K562 (cell line): Measurements from ENCODE around the gene RMND5B. TPM values are rescaled to one million over a fixed set of nuclear protein-coding genes. Genes with fewer than 3 reads are reported as not detected.
A peak's percentile ranks its signal among the peaks of the same experiment; 100 is the strongest.

ENCODE experiments used
- ATAC-seq: fragments of 200-7000 bp; cut with Tn5 transposase; 3 replicates; pipeline ENCODE4 v1.9.1; 2020; ENCODE audit warnings: moderate library complexity
- BruUV-seq: library from RNA; stranded (reverse); fragments of 400-500 nt; replicated peaks from 2 replicates; lab custom pipeline; 2021; lab: Mats Ljungman, UMichigan
- CTCF ChIA-PET: fragments of 300-600 bp; formaldehyde crosslinking; extraction: SDS; loops from one replicate; lab custom pipeline; 2021; ENCODE audit warnings: low intra/inter-chr PET ratio; lab: Yijun Ruan, JAX
- POLR2A ChIA-PET: fragments of 300-600, 350-650 bp; sonication (Branson Sonifier 250); formaldehyde crosslinking; extraction: SDS; loops from one replicate; lab custom pipeline; 2021; ENCODE audit warnings: antibody characterized with exemption, inconsistent platforms; lab: Yijun Ruan, JAX
- DNase-seq, 4 experiments: peaks; one replicate each; pipeline versions ENCODE4 v3.0.0 to v3.0.0-alpha.2; 2011 to 2018; ENCODE audit warnings: low spot score in 3 of 4, mixed read lengths in 3 of 4; ENCODE audit errors: extremely low read depth in 1 of 4
- FAIRE-seq: peaks from 2 replicates; lab custom pipeline; 2011; peaks lifted over from hg19 to GRCh38; lab: Jason Lieb, UNC
- H2AFZ ChIP-seq: 2 replicates; pipeline ENCODE4 v1.6.0; 2011; ENCODE audit warnings: low read depth, low read length, control low read depth, inconsistent platforms
- H3K27ac ChIP-seq: fragments of 200-600 bp; 3 replicates; pipeline ENCODE4 v1.8.0; 2011; ENCODE audit warnings: low read depth, mild to moderate bottlenecking, control low read depth, inconsistent platforms, low read length, moderate library complexity, mixed read lengths; ENCODE audit errors: extremely low read depth
- H3K27me3 ChIP-seq, 2 experiments: fragments of 300-600 bp in 1 of 2; 2 replicates in 1 of 2; 3 replicates in 1 of 2; pipeline versions ENCODE4 v1.6.0 to v1.8.0; 2011; ENCODE audit warnings: inconsistent platforms in 2 of 2, low read length in 2 of 2, mild to moderate bottlenecking in 1 of 2, mixed read lengths in 1 of 2, moderate library complexity in 1 of 2; ENCODE audit not compliant: control insufficient read depth in 2 of 2, insufficient read depth in 2 of 2
- H3K36me3 ChIP-seq: fragments of 300-600 bp; 3 replicates; pipeline ENCODE4 v1.8.0; 2011; ENCODE audit warnings: mild to moderate bottlenecking, low read length, inconsistent platforms; ENCODE audit not compliant: control insufficient read depth, insufficient read depth
- H3K4me1 ChIP-seq, 2 experiments: fragments of 200-600 bp in 1 of 2; replicated peaks in 1 of 2; 2 replicates in 1 of 2; 3 replicates in 1 of 2; pipeline versions ENCODE4 v1.5.1 to v1.8.0; 2011; ENCODE audit warnings: inconsistent platforms in 2 of 2, low read length in 2 of 2, mild to moderate bottlenecking in 1 of 2, mixed read lengths in 1 of 2, moderate library complexity in 1 of 2; ENCODE audit not compliant: control insufficient read depth in 2 of 2, insufficient read depth in 2 of 2
- H3K4me2 ChIP-seq: 2 replicates; pipeline ENCODE4 v1.6.1; 2011; ENCODE audit warnings: low read length, control low read depth, inconsistent platforms, mixed read lengths; ENCODE audit not compliant: insufficient read depth
- H3K4me3 ChIP-seq: fragments of 200-600 bp; sonication (generic), shearing (Covaris generic); 2 replicates; pipeline ENCODE4 v1.5.1; 2016; ENCODE audit warnings: control low read depth, inconsistent platforms
- H3K79me2 ChIP-seq: fragments of 200-600 bp; 3 replicates; pipeline ENCODE4 v1.8.0; 2011; ENCODE audit warnings: low read length, inconsistent platforms; ENCODE audit not compliant: control insufficient read depth, insufficient read depth
- H3K9ac ChIP-seq, 2 experiments: 2 replicates each; pipeline versions ENCODE4 v1.6.0 to v1.6.1; 2011; ENCODE audit warnings: low read depth in 2 of 2, low read length in 2 of 2, control low read depth in 1 of 2, inconsistent platforms in 1 of 2, mild to moderate bottlenecking in 1 of 2, mixed read lengths in 1 of 2; ENCODE audit not compliant: insufficient read depth in 1 of 2
- H3K9me1 ChIP-seq: one replicate; pipeline ENCODE4 v1.6.0; 2011; ENCODE audit warnings: inconsistent platforms, mild to moderate bottlenecking, low read length, moderate library complexity; ENCODE audit not compliant: control insufficient read depth, insufficient read depth
- H3K9me3 ChIP-seq: replicated peaks from 2 replicates; pipeline ENCODE4 v1.5.1; 2011; ENCODE audit warnings: low read depth, low read length, inconsistent platforms; ENCODE audit not compliant: control insufficient read depth, insufficient read depth
- H4K20me1 ChIP-seq: replicated peaks from 2 replicates; pipeline ENCODE4 v1.6.1; 2011; ENCODE audit warnings: low read length, inconsistent platforms, mixed read lengths; ENCODE audit not compliant: control insufficient read depth, insufficient read depth
- CTBP1 ChIP-seq: fragments of 450-650 bp; IDR thresholded peaks from 2 replicates; pipeline ENCODE4 v1.6.1; 2016; ENCODE audit warnings: borderline replicate concordance
- RAD21 ChIP-seq, 2 experiments: fragments of 250-450 bp in 1 of 2; fragments of 450-650 bp in 1 of 2; sonication (Bioruptor Pico) in 1 of 2; formaldehyde crosslinking in 1 of 2; IDR thresholded peaks in 1 of 2; conservative IDR thresholded peaks in 1 of 2; 2 replicates each; pipeline versions ENCODE4 v1.4.0 to v1.8.0; 2020 to 2022; ENCODE audit warnings: mild to moderate bottlenecking in 2 of 2, moderate library complexity in 1 of 2
- SNIP1 ChIP-seq: fragments of 450-650 bp; IDR thresholded peaks from 2 replicates; pipeline ENCODE4 v1.7.1; 2017; ENCODE audit warnings: low read depth, mild to moderate bottlenecking
- ZC3H8 ChIP-seq: fragments of 450-650 bp; IDR thresholded peaks from 2 replicates; pipeline ENCODE4 v1.6.1; 2017
- ZNF263 ChIP-seq: sonication (generic); formaldehyde crosslinking; IDR thresholded peaks from 2 replicates; pipeline ENCODE4 v1.8.0; 2022; ENCODE audit warnings: mild to moderate bottlenecking, missing genetic modification reagents, borderline replicate concordance
- ZNF354B ChIP-seq: fragments of 250-450 bp; sonication (Bioruptor Pico); IDR thresholded peaks from 2 replicates; pipeline ENCODE4 v1.4.0; 2020
- WGBS: fragments of 100-300 bp; shearing (Covaris generic); methylation state at CpG from one replicate; pipeline ENCODE4 v1.1.6; 2016; ENCODE audit warnings: low coverage, mixed read lengths; ENCODE audit not compliant: insufficient coverage; ENCODE audit errors: missing lambda C conversion rate; 5-methylcytosine and 5-hydroxymethylcytosine counted together
- in situ Hi-C: fragments of 300-500 bp; cut with MboI; formaldehyde crosslinking; loops from 4 replicates; pipeline ENCODE4 v1.15.0; 2018; ENCODE audit warnings: inconsistent platforms, mixed read lengths
- intact Hi-C: fragments of 100-400 bp; cut with micrococcal nuclease; formaldehyde crosslinking; loops from 2 replicates; pipeline ENCODE4 v1.14.2; 2022
- polyA plus RNA-seq, 8 experiments: library from polyadenylated mRNA; depleted of rRNA in 4 of 8; stranded (reverse) in 5 of 8; unstranded in 3 of 8; fragments of >200 nt; fragmentation: Nextera tagmentation in 2 of 8; fragmentation: Illumina TruSeq in 1 of 8; extraction: Ambion mirVana in 2 of 8; extraction: Trizol in 1 of 8; gene quantifications; 2 replicates each; pipeline versions ENCODE4 v1.2.1 to v1.2.3, GENCODE V29; 2011 to 2014; ENCODE audit warnings: inconsistent platforms in 1 of 8, missing spikeins in 1 of 8
- total RNA-seq, 7 experiments: library from RNA; depleted of rRNA in 6 of 7; stranded (reverse); fragments of >200 nt in 6 of 7; fragmentation: Illumina TruSeq in 2 of 7; extraction: Trizol in 2 of 7; gene quantifications; 2 replicates each; pipeline versions ENCODE4 v1.2.1 to v1.2.3, GENCODE V29; 2011 to 2021; ENCODE audit warnings: low replicate concordance in 1 of 7
- TF ChIP-seq, protein P1 (sequence below), 2 experiments: fragments of 450-650 bp; formaldehyde crosslinking in 1 of 2; IDR thresholded peaks; 2 replicates each; pipeline versions ENCODE4 v1.4.0 to v1.6.1; 2014 to 2020; ENCODE audit warnings: mild to moderate bottlenecking in 2 of 2, borderline replicate concordance in 1 of 2, low read depth in 1 of 2
- TF ChIP-seq, protein P2 (sequence below): sonication (generic); formaldehyde crosslinking; IDR thresholded peaks from 2 replicates; pipeline ENCODE4 v1.8.0; 2022; ENCODE audit warnings: mild to moderate bottlenecking, missing genetic modification reagents
- TF ChIP-seq, protein P3 (sequence below), 3 experiments: IDR thresholded peaks in 2 of 3; conservative IDR thresholded peaks in 1 of 3; 2 replicates each; pipeline ENCODE4 v1.5.1; 2011 to 2012; ENCODE audit warnings: low read length in 3 of 3, mild to moderate bottlenecking in 3 of 3, control low read depth in 2 of 3, improper control_type of control experiment in 1 of 3, inconsistent platforms in 1 of 3, low read depth in 1 of 3, mixed read lengths in 1 of 3, moderate library complexity in 1 of 3; ENCODE audit not compliant: insufficient read depth in 2 of 3

RMND5B gene
- total and polyA plus RNA-seq, 9 of the 15 experiments (the other 6 are each of a cell fraction or from before 2014, with no cell fraction given) = 2.6 to 57.0 (median 28.3) TPM

DNA sequence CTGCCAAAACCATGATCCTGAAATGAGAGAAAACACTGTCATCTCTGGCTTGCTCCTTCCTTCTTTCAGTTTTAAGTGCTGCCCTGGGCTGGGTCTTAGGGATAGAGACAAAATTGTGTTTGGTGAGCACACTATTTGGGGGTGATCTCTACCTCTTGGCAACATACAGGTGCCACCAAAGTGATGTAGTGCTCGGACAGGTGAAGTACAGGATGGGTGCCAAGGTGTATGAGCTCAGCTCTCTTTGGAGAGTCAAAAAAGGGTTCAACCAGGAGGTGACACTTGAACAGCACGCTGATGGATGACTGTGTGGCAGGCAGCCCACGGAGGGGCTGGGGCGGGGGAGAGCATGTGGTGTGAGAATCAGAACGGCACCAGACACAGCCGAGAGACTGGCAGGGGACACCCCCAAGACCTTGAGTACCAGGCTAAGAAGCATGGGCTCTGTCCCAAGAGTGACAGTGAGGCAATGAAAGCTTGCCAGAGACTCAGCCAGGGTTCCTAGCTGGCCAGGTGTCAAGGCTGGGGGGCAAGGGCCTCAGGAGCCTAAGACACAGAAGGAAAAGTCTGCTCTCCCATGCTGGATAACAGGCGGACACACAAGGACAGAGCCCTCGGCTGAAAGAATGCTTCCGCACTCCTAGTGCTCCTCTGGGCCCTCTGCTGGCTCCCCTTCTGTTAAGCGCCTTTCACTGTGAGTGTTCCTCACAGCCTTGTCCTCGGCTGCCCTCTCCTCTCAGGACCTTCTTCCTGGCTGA, 20.3 kb downstream of the RMND5B start:
- peak overlapping the region in 1 of 2 experiments; percentile 49; a peak in 1 of 4 replicates for H3K9ac ChIP-seq
- no peak overlapping the region for H2AFZ ChIP-seq
- in situ Hi-C loops (loop anchor here (5.0 kb wide), 1 partner anchor 74 kb away; no protein-coding TSS in a partner anchor), intact Hi-C loops (loop anchor here (5.0 kb wide), 1 partner anchor 39 kb away; the partner anchor contains the start of gene N4BP3)
- no peaks in the 10 kb centered on the region for H3K9me1 ChIP-seq
- ChIA-PET POLR2A (interaction anchor here (0.8 to 3.0 kb wide), 5 partner anchors 11 to 76 kb away, joined by 3 to 13 read pairs (median 3); no protein-coding TSS in a partner anchor), CTCF (interaction anchor here (0.6 to 0.9 kb wide), 2 partner anchors 75 to 640 kb away, joined by 3 to 4 read pairs; no protein-coding TSS in a partner anchor)
- H3K4me1 ChIP-seq = peaks cover 9 to 26% of the 10 kb centered on the region in 2 experiments; a peak in 4 of 5 replicates
- FAIRE-seq (no peak), DNase-seq (peak in 1 of 4 experiments; percentile 47), ATAC-seq (peak; percentile 12; the same call in 1 of the 3 replicates)
- no peaks in the 10 kb centered on the region for H3K9me3 ChIP-seq
- H3K4me2 ChIP-seq = no peak overlapping the region
- H3K4me3 ChIP-seq = no peak overlapping the region
- H3K27ac ChIP-seq = no peak overlapping the region; the same call in 2 of the 3 replicates
- H3K27me3 ChIP-seq = no peaks in the 10 kb centered on the region
- peaks cover 66% of the 10 kb centered on the region for H3K36me3 ChIP-seq
- 81% methylated on average over 10 of the region's 11 CpGs for WGBS
- peaks cover 24% of the 10 kb centered on the region for H3K79me2 ChIP-seq
- H4K20me1 ChIP-seq = peaks cover 17% of the 10 kb centered on the region
- no TSS peak for BruUV-seq
- TF ChIP-seq CTBP1 (no peak), ZNF354B (CRISPR knock-in tag) (no peak), RAD21 (CRISPR knock-in tag; conservative IDR thresholded peaks at IDR 0.05 in 1 of 2, IDR thresholded peaks at IDR 0.05 in 1 of 2) (peak in 1 of 2 experiments; percentile 38; a peak in 2 of 4 replicates), SNIP1 (no peak), ZNF263 (0 out of 2 replicates have a peak, but pooled peaks have one; percentile 23), ZC3H8 (no peak)
- TF ChIP-seq, protein P1, sequence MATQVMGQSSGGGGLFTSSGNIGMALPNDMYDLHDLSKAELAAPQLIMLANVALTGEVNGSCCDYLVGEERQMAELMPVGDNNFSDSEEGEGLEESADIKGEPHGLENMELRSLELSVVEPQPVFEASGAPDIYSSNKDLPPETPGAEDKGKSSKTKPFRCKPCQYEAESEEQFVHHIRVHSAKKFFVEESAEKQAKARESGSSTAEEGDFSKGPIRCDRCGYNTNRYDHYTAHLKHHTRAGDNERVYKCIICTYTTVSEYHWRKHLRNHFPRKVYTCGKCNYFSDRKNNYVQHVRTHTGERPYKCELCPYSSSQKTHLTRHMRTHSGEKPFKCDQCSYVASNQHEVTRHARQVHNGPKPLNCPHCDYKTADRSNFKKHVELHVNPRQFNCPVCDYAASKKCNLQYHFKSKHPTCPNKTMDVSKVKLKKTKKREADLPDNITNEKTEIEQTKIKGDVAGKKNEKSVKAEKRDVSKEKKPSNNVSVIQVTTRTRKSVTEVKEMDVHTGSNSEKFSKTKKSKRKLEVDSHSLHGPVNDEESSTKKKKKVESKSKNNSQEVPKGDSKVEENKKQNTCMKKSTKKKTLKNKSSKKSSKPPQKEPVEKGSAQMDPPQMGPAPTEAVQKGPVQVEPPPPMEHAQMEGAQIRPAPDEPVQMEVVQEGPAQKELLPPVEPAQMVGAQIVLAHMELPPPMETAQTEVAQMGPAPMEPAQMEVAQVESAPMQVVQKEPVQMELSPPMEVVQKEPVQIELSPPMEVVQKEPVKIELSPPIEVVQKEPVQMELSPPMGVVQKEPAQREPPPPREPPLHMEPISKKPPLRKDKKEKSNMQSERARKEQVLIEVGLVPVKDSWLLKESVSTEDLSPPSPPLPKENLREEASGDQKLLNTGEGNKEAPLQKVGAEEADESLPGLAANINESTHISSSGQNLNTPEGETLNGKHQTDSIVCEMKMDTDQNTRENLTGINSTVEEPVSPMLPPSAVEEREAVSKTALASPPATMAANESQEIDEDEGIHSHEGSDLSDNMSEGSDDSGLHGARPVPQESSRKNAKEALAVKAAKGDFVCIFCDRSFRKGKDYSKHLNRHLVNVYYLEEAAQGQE (IDR thresholded peaks at IDR 0.05; ENCODE audit: borderline replicate concordance) = no peak
- TF ChIP-seq, protein P1 (CRISPR knock-in tag; IDR thresholded peaks at IDR 0.05; ENCODE audit: low read depth) = no peak
- TF ChIP-seq, protein P2, sequence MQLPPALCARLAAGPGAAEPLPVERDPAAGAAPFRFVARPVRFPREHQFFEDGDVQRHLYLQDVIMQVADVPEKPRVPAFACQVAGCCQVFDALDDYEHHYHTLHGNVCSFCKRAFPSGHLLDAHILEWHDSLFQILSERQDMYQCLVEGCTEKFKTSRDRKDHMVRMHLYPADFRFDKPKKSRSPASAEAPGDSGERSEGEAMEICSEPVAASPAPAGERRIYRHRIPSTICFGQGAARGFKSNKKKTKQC (CRISPR knock-in tag) = peak; percentile 24; the same call in 1 of the 2 replicates
- TF ChIP-seq, protein P3, sequence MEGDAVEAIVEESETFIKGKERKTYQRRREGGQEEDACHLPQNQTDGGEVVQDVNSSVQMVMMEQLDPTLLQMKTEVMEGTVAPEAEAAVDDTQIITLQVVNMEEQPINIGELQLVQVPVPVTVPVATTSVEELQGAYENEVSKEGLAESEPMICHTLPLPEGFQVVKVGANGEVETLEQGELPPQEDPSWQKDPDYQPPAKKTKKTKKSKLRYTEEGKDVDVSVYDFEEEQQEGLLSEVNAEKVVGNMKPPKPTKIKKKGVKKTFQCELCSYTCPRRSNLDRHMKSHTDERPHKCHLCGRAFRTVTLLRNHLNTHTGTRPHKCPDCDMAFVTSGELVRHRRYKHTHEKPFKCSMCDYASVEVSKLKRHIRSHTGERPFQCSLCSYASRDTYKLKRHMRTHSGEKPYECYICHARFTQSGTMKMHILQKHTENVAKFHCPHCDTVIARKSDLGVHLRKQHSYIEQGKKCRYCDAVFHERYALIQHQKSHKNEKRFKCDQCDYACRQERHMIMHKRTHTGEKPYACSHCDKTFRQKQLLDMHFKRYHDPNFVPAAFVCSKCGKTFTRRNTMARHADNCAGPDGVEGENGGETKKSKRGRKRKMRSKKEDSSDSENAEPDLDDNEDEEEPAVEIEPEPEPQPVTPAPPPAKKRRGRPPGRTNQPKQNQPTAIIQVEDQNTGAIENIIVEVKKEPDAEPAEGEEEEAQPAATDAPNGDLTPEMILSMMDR (IDR thresholded peaks at IDR 0.05 in 2 of 3, conservative IDR thresholded peaks at IDR 0.05 in 1 of 3; ENCODE audit: insufficient read depth in 2 of 3, low read depth in 1 of 3, low read length in 3 of 3) = peak; percentile 15 to 42 (median 33); a peak in 3 of 6 replicates
